ENCODE data around the gene RTN4R. TPM values are rescaled to one million over a fixed set of nuclear protein-coding genes. Genes with fewer than 3 reads are reported as not detected.

Gene RTN4R
- total RNA-seq (2022; extraction: Qiagen RNA extraction; ENCODE audit: low read depth), result 6.1 to 10.9 TPM (median 8.8 TPM) in 5 replicates

GRCh38 chr22:20268279-20269012 is at the start of gene RTN4R:
Gene RTN4R (minus strand): TSS chr22:20268318. CDS start chr22:20268092, 226 bp downstream.

Other genes with a start within 250 kb of the RTN4R start
- gene TANGO2, start 247.2 kb downstream of the RTN4R start, total RNA-seq (2022; extraction: Qiagen RNA extraction; ENCODE audit: low read depth), result 12.1 to 16.0 TPM (median 14.7 TPM) in 5 replicates
- 19.8 to 23.0 TPM (median 21.0 TPM) in 5 replicates for gene DGCR8, start 188.1 kb downstream of the RTN4R start, total RNA-seq (2022; extraction: Qiagen RNA extraction; ENCODE audit: low read depth)
- gene RANBP1, start 152.2 kb downstream of the RTN4R start, total RNA-seq (2022; extraction: Qiagen RNA extraction; ENCODE audit: low read depth), result 258 to 295 TPM (median 291 TPM) in 5 replicates
- 19.5 to 28.3 TPM (median 27.0 TPM) in 5 replicates for gene TRMT2A, start 151.1 kb downstream of the RTN4R start, total RNA-seq (2022; extraction: Qiagen RNA extraction; ENCODE audit: low read depth)
- 22.5 to 34.0 TPM (median 26.4 TPM) in 5 replicates for gene ZDHHC8, start 136.5 kb downstream of the RTN4R start, total RNA-seq (2022; extraction: Qiagen RNA extraction; ENCODE audit: low read depth)
- not detected in 5 replicates for gene CCDC188, start 117.3 kb downstream of the RTN4R start, total RNA-seq (2022; extraction: Qiagen RNA extraction; ENCODE audit: low read depth)
- gene DGCR6L, start 51.7 kb upstream of the RTN4R start, total RNA-seq (2022; extraction: Qiagen RNA extraction; ENCODE audit: low read depth), result 30.1 to 45.3 TPM (median 42.9 TPM) in 5 replicates
- gene ZNF74, start 125.8 kb upstream of the RTN4R start, total RNA-seq (2022; extraction: Qiagen RNA extraction; ENCODE audit: low read depth), result 5.8 to 7.8 TPM (median 5.9 TPM) in 5 replicates
- gene SCARF2, start 169.5 kb upstream of the RTN4R start, total RNA-seq (2022; extraction: Qiagen RNA extraction; ENCODE audit: low read depth), result 0.64 to 1.1 TPM (median 0.89 TPM) in 5 replicates
- 6.3 to 10.1 TPM (median 9.3 TPM) in 5 replicates for gene KLHL22, start 227.5 kb upstream of the RTN4R start, total RNA-seq (2022; extraction: Qiagen RNA extraction; ENCODE audit: low read depth)
- gene MED15, start 239.3 kb upstream of the RTN4R start, total RNA-seq (2022; extraction: Qiagen RNA extraction; ENCODE audit: low read depth), result 45.7 to 54.7 TPM (median 46.2 TPM) in 5 replicates